Measurements from ENCODE around the gene SNX5. TPM values are rescaled to one million over a fixed set of nuclear protein-coding genes. Genes with fewer than 3 reads are reported as not detected.

The SNX5 gene
- total RNA-seq, 1 donor from 2014 or later: 102 TPM

DNA sequence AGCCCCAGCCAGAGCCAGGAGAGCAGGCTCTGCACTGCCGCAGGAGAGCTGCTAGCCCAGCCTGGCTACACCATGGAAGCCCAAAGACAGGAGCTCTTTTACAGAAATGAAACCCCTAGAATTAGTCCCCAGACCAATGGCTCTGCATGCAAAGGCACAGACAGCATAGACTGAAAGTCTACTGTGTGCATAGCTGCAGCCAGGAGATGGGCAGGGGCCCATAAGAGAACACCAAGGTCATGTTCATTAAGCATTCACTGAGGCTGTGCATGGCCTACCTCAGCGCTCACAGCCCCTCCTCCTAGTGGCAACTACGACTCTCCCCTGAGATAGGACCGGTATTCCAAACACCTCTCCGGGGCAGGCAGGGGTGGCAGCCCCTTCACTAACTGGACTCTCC is 34.9 kb downstream of the SNX5 start:
- ATAC-seq: no peak
- no peaks in the 10 kb centered on the region for H3K27me3 ChIP-seq (ENCODE audit: low read depth)

DNA sequence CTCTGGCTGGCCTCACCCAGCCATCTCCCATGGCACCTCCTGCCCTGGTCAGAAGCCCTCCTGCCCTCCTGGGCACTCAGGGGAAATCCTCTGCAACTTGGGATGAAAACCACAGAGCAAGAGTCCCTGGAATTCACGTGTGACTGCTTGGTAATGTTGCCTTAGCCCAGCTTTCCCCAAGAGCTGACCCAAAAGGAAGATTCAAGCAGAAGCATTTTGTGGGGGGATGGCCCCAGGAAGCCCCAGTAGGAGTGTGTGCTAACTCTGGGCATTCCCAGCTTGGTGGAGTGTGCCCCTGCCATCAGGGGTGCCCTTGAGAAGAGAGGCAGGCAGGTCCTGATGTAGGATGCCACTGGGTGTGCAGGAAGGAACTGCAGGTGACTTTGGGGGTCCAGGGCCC is 35.5 kb downstream of the SNX5 start:
- no peaks in the 10 kb centered on the region for H3K36me3 ChIP-seq
- no peaks in the 10 kb centered on the region for H3K27me3 ChIP-seq (ENCODE audit: low read depth)
- H3K27ac ChIP-seq: no peak overlapping the region
- peaks cover 24% of the 10 kb centered on the region for H3K4me1 ChIP-seq
- DNase-seq (no peak), ATAC-seq (no peak)
- no peaks in the 10 kb centered on the region for H3K9me3 ChIP-seq
- H3K4me3 ChIP-seq: no peak overlapping the region
- intact Hi-C loops (cut with DNase I): no loop called here
- TF ChIP-seq, protein P1, sequence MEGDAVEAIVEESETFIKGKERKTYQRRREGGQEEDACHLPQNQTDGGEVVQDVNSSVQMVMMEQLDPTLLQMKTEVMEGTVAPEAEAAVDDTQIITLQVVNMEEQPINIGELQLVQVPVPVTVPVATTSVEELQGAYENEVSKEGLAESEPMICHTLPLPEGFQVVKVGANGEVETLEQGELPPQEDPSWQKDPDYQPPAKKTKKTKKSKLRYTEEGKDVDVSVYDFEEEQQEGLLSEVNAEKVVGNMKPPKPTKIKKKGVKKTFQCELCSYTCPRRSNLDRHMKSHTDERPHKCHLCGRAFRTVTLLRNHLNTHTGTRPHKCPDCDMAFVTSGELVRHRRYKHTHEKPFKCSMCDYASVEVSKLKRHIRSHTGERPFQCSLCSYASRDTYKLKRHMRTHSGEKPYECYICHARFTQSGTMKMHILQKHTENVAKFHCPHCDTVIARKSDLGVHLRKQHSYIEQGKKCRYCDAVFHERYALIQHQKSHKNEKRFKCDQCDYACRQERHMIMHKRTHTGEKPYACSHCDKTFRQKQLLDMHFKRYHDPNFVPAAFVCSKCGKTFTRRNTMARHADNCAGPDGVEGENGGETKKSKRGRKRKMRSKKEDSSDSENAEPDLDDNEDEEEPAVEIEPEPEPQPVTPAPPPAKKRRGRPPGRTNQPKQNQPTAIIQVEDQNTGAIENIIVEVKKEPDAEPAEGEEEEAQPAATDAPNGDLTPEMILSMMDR (IDR thresholded peaks at IDR 0.05): no peak

More for the DNA sequence above, 34.9 kb downstream of the SNX5 start:
- TF ChIP-seq, protein P1 (IDR thresholded peaks at IDR 0.05): no peak
- no peak for DNase-seq
- H3K4me1 ChIP-seq: peaks cover 30% of the 10 kb centered on the region
- no peak overlapping the region for H3K27ac ChIP-seq
- H3K4me3 ChIP-seq: no peak overlapping the region
- H3K9me3 ChIP-seq: no peaks in the 10 kb centered on the region
- H3K36me3 ChIP-seq: no peaks in the 10 kb centered on the region
- intact Hi-C loops (cut with DNase I): no loop called here

DNA sequence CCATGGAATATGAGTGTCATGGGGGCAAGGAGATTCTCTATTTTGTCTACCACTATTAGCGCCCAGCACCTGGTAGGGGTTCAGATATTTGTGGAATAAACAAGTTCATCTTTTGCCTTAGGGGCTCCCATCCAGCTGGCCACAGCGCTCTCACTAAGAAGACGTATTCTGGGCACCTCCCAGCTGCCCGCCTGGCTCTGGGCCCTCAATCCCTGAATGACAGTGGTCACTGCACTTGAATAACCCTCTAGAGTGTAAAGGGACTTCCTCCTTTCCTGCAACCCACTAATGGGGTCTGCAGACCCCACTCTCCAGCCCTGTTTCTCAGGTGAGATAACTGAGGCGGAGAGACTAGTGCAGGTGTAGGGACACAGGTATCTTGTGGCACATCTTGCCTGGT is 36.2 kb downstream of the SNX5 start:
- DNase-seq (no peak), ATAC-seq (no peak)
- intact Hi-C loops (cut with DNase I): no loop called here
- no peaks in the 10 kb centered on the region for H3K36me3 ChIP-seq
- H3K9me3 ChIP-seq: no peaks in the 10 kb centered on the region
- TF ChIP-seq, protein P1 (IDR thresholded peaks at IDR 0.05): no peak
- no peak overlapping the region for H3K27ac ChIP-seq
- no peak overlapping the region for H3K4me3 ChIP-seq
- H3K4me1 ChIP-seq: peaks cover 17% of the 10 kb centered on the region
- no peaks in the 10 kb centered on the region for H3K27me3 ChIP-seq (ENCODE audit: low read depth)

DNA sequence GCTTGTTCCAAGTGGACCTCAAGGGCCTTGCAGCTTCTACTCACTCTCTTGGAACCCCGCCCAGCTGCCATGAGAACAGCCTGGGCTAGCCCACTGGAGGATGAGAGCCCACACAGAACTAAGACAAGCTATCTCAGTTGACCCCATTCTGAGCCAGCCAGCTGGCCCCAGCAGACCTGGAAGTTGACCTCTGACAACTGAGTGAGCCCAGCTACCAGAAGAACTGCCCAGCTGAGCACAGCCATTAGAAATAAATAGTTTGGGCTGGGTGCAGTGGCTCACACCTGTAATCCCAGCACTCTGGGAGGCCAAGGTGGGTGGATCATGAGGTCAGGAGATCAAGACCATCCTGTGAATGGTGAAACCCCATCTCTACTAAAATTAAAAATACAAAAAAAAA is 37.1 kb downstream of the SNX5 start:
- Histone ChIP-seq H3K27ac (no peak overlapping the region), H3K27me3 (ENCODE audit: low read depth) (no peaks in the 10 kb centered on the region), H3K36me3 (no peaks in the 10 kb centered on the region), H3K4me3 (no peak overlapping the region), H3K9me3 (no peaks in the 10 kb centered on the region), H3K4me1 (peaks cover 8% of the 10 kb centered on the region)
- TF ChIP-seq, protein P1 (IDR thresholded peaks at IDR 0.05): no peak
- no peak for DNase-seq
- intact Hi-C loops (cut with DNase I): no loop called here
- ATAC-seq: no peak

DNA sequence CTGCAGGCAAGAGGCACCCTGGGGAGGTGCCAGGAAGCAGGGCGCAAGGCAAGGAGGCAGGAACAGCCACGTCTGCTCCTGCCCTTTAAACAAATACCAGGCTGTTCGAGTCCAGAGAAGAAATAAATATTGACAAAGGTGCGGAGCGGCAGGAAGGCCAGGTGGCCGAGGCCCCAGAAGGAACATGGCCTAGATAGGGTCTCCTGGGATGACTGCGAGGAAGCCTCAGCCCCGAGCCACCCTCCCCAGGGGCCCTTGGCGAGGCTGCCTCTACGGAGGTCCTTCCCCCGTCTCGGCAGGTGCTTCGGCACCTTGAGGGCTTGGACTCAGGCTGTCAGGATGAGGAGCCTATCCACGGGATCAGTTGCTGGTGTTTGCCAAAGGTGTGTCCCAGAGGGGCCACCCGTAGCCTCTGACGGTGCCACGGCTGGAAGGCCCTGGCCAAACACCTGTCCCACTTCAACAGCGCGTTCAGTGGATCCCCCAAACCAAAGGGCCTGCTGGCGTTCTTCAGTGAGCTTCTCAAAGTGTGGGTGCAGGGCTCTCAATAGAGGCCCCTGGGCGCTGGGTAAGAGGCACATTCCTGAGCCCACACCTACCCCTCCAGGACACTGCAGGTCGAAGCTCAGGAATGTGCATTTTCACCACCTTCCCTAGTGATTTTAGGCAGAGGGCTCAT is 39.8 kb downstream of the SNX5 start:
- Histone ChIP-seq H3K4me3 (no peak overlapping the region), H3K27ac (peak overlapping the region; percentile 73), H3K36me3 (no peaks in the 10 kb centered on the region), H3K4me1 (no peaks in the 10 kb centered on the region), H3K27me3 (ENCODE audit: low read depth) (no peaks in the 10 kb centered on the region), H3K9me3 (no peaks in the 10 kb centered on the region)
- peak; percentile 62 for DNase-seq
- intact Hi-C loops (cut with DNase I): no loop called here
- ATAC-seq: peak; percentile 72 to 87
- TF ChIP-seq, protein P1 (IDR thresholded peaks at IDR 0.05): no peak
